ENCODE measurements around the gene UBASH3B. TPM values are rescaled to one million over a fixed set of nuclear protein-coding genes. Genes with fewer than 3 reads are reported as not detected.

Gene UBASH3B
- polyA plus RNA-seq, 3 donors: 8.0 to 8.7 (median 8.3) TPM

DNA sequence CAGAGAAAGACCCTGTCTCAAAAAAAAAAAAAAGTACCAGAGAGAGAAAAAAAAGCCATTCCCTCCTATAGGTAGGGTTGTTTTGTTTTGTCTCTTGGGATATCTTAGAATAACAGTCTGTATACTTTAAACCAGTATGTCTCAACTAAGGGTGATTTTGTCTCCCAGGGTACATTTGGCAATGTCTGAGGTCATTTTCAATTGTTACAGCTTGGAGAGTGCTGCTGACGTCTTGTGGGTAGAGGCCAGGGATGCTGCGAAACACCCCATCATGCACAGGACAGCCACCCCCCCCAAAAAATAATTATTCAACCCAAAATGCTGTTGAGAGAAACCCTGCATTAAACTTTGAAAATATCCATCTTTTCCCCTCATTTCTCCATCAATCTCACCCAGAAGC is 126.7 kb downstream of the UBASH3B start:
- no peak for DNase-seq

GRCh38 chr11:122784325-122784955 is 128.9 kb downstream of the UBASH3B start:
- DNase-seq: no peak

GRCh38 chr11:122785031-122785541 is 129.6 kb downstream of the UBASH3B start:
- DNase-seq: no peak

GRCh38 chr11:122786896-122787295 is 131.4 kb downstream of the UBASH3B start:
- DNase-seq: no peak

- DNase-seq: no peak
Measured at GRCh38 chr11:122788781-122789535, 133.4 kb downstream of the UBASH3B start.

- no peak for DNase-seq
Measured at GRCh38 chr11:122789907-122790306, 134.4 kb downstream of the UBASH3B start.

- no peak for DNase-seq
Measured at GRCh38 chr11:122791411-122791810, 135.9 kb downstream of the UBASH3B start.

- DNase-seq: no peak
Measured at GRCh38 chr11:122791836-122792235, 136.3 kb downstream of the UBASH3B start.

DNA sequence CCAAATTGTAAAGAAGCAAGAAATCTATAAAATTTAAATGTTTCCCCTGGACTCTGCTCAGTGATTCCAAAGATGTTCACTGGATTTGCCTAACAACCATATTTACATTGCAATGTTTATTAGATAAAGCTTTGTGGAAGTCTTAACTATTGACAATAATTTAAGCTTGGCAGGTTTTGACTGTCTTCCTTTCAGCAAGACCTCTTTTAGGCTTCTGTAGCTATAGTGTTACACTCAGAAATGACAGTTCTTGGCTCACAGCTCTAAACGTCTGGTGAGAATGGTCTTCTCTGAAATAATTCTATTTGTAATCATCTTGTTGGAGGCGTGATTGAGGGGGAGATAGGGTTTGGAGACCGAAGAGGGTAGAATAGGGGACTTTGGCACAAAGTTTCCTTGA is 138.0 kb downstream of the UBASH3B start:
- no peak for DNase-seq

DNA sequence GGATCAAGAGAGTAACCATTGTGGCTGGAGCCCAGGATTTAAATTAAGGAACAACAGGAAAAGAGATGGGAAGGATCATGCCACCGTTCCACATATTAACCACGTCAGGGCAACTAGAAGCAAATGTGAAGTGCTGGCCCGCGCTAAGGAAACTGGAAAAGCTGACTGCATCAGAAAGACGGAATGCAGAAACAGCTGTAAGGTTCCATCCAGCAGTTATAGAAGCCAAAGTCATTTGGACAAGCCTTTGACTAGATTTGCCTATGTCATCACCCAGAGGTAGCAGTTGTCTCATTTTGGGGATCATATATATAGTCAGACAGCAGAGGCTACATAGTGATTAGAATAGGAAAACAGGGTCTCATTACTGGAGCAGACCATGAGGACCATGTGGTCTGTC is 139.8 kb downstream of the UBASH3B start:
- no peak for DNase-seq

DNA sequence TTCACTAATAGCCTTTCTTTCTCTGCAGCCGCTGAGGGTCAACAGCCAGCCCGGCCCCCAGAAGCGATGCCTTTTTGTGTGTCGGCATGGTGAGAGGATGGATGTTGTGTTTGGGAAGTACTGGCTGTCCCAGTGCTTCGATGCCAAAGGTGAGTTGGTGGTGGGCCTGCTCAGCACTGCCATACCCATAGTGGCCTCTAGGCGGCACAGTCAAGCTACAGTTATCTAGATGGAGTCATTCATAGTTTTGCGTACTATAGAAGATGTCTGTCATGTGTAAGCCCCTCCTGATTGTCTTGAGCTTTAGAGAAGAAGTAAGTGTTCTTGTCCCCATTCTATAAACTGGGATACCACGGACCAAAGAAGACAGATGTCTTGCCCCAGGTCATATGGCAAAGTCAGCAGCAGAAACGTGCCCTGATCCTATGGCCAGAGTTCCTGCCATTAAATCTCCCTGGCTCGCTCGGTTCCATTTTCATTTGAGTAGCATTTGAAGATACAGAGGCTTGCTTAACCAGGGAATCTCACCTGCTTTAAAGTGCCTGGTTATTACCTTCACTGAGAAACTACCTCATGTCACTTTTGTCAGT is 140.7 kb downstream of the UBASH3B start:
- no peak for DNase-seq

DNA sequence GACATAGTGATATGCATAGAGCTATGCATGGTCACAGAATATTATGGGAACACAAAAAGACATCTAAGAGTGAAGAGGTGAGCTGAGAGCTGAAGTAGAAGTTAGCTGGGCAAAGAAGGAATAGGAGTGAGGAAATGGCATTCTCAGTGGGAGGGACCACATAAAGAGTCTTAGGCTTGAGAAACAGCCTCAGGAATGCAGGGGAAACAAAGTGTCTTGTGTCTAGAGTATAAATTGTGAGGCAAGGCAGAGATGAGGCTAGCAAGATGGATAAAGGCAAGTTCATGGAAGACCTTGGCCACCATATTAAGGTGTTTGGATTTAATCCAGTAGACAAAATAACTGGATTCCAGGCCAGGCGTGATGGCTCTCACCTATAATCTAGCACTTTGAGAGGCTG is 142.1 kb downstream of the UBASH3B start:
- DNase-seq: no peak

- DNase-seq: no peak
Measured at GRCh38 chr11:122799406-122800105, 144.0 kb downstream of the UBASH3B start.

DNA sequence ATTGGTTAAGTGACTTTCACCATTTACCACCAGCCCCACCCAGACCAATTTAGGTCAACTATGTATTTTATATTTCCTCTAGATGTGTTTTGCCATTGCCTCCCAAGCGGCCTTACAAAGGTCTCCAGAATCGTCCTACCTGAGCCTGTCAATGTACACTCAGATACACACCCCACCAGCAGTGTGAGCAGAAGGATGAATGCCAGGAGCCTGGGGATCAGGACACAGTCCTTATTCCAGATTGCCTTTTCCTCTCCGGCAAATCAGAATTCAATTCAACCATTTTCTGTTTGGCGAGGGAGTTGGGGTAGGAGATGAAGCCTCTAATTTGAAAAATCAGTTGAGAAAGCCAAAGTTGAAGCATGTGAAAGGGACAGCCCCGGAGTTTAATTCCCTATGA is 147.4 kb downstream of the UBASH3B start:
- DNase-seq: no peak

DNA sequence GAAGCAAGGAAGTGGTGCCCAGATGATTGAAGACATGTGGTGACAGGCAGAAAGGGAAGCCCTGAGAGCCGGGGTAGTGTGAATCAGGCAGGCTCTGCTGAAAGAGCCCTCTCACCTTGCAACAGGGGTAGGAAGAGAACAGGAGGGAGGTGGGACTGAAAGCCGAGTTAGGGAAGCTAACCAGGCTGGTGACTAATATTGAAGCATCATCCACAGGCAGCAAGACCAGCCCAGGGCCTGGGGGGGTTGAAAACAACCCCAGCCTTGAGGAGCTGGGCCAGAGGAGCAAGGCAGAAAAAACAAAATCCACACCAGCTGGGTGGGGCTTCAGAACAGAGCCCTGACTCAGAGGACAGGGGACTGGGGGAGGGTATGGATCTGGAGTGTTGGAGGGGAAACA is 147.8 kb downstream of the UBASH3B start:
- DNase-seq: no peak

DNA sequence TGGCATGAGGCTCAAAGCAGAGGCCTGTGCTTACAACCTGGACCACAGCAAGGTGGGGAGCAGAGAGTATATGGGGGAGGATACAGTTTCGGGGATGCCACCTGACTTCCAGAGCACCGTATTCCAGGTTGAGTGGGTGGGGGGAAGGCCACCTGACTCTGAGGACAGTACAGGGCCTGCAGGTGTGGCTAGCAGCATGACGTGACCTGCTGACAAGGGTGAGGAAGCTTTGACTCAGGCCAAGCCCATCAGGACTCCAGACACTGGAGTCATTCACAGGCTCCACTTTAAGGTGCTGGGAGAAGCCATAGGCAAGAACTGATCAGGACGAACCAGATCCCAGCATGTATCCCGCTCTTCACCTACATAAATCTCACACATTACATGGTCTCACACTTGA is 148.2 kb downstream of the UBASH3B start:
- DNase-seq: no peak

GRCh38 chr11:122804161-122804560 is 148.6 kb downstream of the UBASH3B start:
- peak; percentile 12 for DNase-seq

DNA sequence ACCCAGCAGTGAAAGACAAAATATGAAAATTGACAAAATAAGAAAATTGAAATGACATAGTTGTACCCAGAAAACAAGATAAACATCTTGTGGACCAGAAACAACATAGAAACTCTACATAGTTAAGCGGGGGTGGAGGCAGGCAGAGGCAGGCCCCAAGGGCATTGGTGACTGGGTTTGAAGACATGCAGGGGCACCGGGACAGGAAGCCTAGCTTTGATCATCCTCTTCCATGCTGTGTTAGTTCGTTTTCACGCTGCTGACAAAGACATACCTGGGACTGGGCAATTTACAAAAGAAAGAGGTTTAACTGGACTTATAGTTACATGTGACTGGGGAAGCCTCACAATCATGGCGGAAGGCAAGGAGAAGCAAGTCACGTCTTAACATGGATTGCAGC is 149.3 kb downstream of the UBASH3B start:
- no peak for DNase-seq

DNA sequence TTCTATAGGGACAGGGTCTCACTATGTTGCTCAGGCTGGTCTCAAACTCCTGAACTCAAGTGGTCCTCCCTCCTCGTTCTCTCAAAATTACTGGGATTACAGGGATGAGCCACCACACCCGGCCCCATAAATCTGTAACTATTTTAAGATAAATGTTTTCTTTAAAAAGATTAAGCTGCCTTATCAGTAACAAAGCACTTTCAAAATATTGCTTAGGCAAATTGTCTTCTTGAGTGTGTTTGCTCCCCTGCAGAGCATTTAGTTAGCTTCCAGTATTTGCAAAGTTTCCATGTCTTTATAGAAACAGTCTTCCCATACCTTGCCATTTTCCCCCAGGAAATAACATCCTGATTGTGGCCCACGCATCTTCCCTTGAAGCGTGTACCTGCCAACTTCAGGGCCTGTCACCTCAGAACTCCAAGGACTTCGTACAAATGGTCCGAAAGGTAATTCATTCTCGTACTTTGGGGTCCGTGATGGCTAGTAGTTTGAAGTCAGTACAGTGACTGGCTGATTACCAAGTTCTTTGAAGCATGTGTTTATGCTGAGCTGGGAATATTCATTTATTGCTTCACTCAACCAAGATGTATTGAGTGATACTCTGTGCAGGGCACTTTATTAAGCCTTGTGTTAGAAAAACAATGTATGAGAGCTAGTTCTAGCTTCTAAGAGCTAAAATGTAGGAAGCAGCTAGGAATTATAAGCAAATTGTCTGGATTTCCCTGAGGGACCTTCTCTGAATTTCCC is 152.4 kb downstream of the UBASH3B start:
- no peak for DNase-seq

DNA sequence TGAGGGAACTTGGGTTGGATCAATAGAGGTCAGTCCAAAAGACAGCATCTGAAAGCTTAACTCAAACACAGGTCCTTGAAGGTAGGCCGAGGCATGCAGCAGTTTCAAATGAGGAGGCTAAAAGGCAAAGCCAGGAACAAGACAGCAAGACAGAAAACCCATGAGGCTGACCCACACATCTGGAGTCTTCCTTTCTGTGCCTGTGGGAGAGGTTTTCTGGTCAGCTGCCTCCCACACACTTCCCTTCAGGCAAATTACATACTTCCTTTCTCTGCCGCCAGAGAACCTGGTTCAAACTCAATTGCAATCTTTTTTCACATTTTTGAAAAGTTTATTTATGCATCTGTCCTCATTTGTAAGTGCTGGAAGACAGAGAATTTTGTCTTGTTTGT is 153.0 kb downstream of the UBASH3B start:
- peak; percentile 21 for DNase-seq

DNA sequence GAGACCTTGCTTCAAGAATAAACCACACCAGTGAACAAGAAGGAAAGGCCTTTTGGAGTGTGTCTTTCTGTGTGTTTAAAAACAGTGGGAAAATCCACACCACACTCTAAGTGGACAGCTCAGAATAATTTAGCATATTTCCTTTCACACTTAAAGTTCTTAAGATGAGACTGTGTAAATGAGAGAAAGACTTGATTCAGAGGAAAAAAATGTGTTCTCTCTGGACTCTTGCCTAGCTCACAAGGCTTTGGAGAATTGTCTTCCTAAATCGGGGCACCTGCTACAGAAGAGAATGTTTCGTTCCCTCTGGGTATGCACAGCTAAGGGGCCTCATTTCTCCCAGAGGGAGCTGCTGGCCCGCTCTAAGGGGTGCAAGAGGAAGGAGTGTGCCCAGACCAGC is 154.3 kb downstream of the UBASH3B start:
- DNase-seq: no peak

DNA sequence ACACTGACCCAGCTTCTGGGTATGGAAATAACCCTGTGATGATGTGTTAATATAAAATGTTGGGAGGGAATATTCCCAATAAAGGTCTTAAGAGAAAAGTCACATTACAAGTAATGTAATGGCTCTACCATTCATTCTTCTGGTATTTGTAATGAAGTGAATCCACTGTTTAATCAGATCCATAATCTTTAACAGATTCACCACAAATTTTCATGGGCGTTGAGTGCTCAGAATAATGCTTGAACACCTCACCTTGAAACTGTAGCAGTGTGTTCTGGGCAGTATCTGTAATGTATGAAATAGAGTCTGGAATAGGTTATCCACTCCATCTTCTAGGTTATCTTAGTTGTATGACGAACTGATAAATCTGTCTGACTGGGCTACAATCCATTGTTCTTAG is 156.2 kb downstream of the UBASH3B start:
- DNase-seq: no peak
